Measurements from ENCODE around the gene RB1. TPM values are rescaled to one million over a fixed set of nuclear protein-coding genes. Genes with fewer than 3 reads are reported as not detected.

Gene RB1
- 45.4 TPM for total RNA-seq

GRCh38 chr13:48303359-48304142 lies at the start of gene RB1:
TSS of gene RB1 (plus strand) at chr13:48303751. CDS start at chr13:48303913, 162 bp downstream.

GRCh38 chr13:48412881-48413351 lies 109.4 kb downstream of the RB1 start, which contains the start of gene LPAR6:
TSS of gene LPAR6 (minus strand) at chr13:48413113. CDS start at chr13:48412423, 690 bp downstream.

Small RNA genes lying within 50 kb of the gene (small RNA-seq; reads per million reads assigned to genes)
- gene RF00017 = not detected

Other genes with a start within 250 kb of the RB1 start
- 46.4 TPM for gene MED4, start 208.6 kb upstream of the RB1 start, total RNA-seq
- gene ITM2B, start 70.5 kb upstream of the RB1 start, total RNA-seq = 204 TPM
- gene LPAR6, start 109.4 kb downstream of the RB1 start, total RNA-seq = 13.8 TPM
- gene RCBTB2, start 229.3 kb downstream of the RB1 start, total RNA-seq = 34.1 TPM